GM18499 (cell line): ENCODE results near the gene TBC1D24.
A peak's percentile ranks its signal among the peaks of the same experiment; 100 is the strongest.
"Not testable (repeated sequence)": the region's sequence is repeated elsewhere in the genome, so short reads cannot be mapped to it uniquely, and the experiment has no call there.

ENCODE experiments used
- ATAC-seq: cut with Tn5 transposase; IDR thresholded peaks from one replicate; pipeline ENCODE4 v1.9.1; 2021; ENCODE audit warnings: moderate number of reproducible peaks; ENCODE audit not compliant: insufficient read depth, unreplicated experiment

The TBC1D24 gene

GRCh38 chr16:2529061-2529931 lies 54.4 kb downstream of the TBC1D24 start:
- no peak for ATAC-seq

GRCh38 chr16:2529961-2530628 lies 55.2 kb downstream of the TBC1D24 start:
- ATAC-seq: no peak

- no peak for ATAC-seq
These were observed 55.8 kb downstream of the TBC1D24 start for GRCh38 chr16:2530629-2531318.

GRCh38 chr16:2531371-2531695 lies 56.4 kb downstream of the TBC1D24 start, which contains the start of gene CEMP1:
TSS of gene CEMP1 (minus strand) at chr16:2531408. CDS start at chr16:2531073, 335 bp downstream.
- no peak for ATAC-seq

- peak; percentile 50 for ATAC-seq
These were observed 57.0 kb downstream of the TBC1D24 start for GRCh38 chr16:2531696-2532493.

GRCh38 chr16:2532494-2533141 lies 57.7 kb downstream of the TBC1D24 start:
- no peak for ATAC-seq

- ATAC-seq: not testable (repeated sequence)
These were observed 58.3 kb downstream of the TBC1D24 start for GRCh38 chr16:2533142-2533755.

- ATAC-seq: no peak
These were observed 59.0 kb downstream of the TBC1D24 start for GRCh38 chr16:2533912-2534311.

- not testable (repeated sequence) for ATAC-seq
These were observed 59.4 kb downstream of the TBC1D24 start for GRCh38 chr16:2534335-2534734.

- ATAC-seq: no peak
These were observed 60.7 kb downstream of the TBC1D24 start for GRCh38 chr16:2535625-2536013.

- peak; percentile 33 for ATAC-seq
These were observed 62.8 kb downstream of the TBC1D24 start, which contains the start of gene PDPK1 for GRCh38 chr16:2537451-2538379. TSS of gene PDPK1 (plus strand) at chr16:2538021. CDS start at chr16:2538113, 92 bp downstream.

- not testable (repeated sequence) for ATAC-seq
These were observed 64.4 kb downstream of the TBC1D24 start for GRCh38 chr16:2539192-2539844.

GRCh38 chr16:2539845-2540458 lies 65.0 kb downstream of the TBC1D24 start:
- not testable (repeated sequence) for ATAC-seq

- ATAC-seq: not testable (repeated sequence)
These were observed 66.0 kb downstream of the TBC1D24 start for GRCh38 chr16:2540912-2541311.

GRCh38 chr16:2541409-2541808 lies 66.5 kb downstream of the TBC1D24 start:
- not testable (repeated sequence) for ATAC-seq

GRCh38 chr16:2543771-2544170 lies 68.8 kb downstream of the TBC1D24 start:
- not testable (repeated sequence) for ATAC-seq

- not testable (repeated sequence) for ATAC-seq
These were observed 75.5 kb downstream of the TBC1D24 start for GRCh38 chr16:2550283-2550878.
